ENCODE results near the gene KIF26A. TPM values are rescaled to one million over a fixed set of nuclear protein-coding genes. Genes with fewer than 3 reads are reported as not detected.
"Not testable (repeated sequence)": the region's sequence is repeated elsewhere in the genome, so short reads cannot be mapped to it uniquely, and the experiment has no call there.

The KIF26A gene
- total RNA-seq, 2 experiments from 2014 or later, result 0.21 to 0.28 TPM

- H3K4me3 Mint-ChIP-seq, result no peak overlapping the region
- no peak for DNase-seq
These were observed 84.1 kb downstream of the KIF26A start for GRCh38 chr14:104222396-104223036.

DNA sequence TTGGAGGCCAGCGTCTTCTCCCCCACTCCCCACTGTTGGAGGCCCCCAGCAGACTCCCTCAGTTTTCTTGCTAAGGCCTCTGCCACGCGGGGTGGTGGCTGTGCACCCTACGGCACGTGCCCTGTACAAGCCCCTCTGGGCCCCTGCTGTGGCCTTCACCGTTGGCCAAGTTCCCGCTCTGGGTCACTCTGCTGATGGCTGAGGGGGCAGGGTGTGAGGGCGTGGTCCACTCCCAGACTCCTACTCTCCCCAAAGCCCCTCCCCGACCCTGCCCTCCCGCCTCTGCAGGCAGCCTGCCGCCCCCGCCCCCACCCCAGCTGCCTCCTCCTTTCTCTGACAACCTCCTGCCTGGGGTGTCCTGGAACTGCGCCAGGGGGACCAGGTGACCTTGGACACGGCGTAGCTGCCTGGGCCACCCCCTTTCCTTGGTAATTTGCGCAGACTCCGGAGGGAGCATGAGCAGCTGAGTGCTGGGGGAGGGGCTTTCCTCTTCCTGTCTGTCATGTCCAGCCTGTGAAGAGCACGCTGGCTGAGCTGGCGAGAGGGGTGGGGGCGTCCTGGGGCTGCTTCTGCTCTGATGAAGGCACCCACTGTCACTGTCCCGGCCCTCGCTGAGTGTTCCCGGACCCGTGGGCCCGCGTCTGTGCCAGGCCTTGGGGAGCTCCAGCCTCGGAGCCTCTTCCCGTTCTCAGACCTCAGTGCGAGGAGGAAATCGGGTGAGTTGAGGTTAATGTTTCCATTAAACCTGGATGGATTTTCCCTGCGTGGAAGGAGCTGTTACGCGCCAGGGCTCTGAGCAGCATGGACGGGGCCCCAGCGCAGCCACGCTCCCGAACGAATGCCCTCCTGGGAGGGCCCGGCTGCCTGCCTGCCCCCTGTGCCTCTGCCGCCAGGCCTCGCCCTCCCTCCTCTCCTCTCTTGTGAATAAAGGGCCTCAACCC is 85.0 kb downstream of the KIF26A start:
- no peaks in the 10 kb centered on the region for H3K9me3 Mint-ChIP-seq (ENCODE audit: low read depth)
- no peaks in the 10 kb centered on the region for H3K36me3 Mint-ChIP-seq (ENCODE audit: low read depth)
- no peak overlapping the region for H3K4me3 Mint-ChIP-seq
- ATAC-seq, result no peak
- H3K27ac Mint-ChIP-seq, result no peak overlapping the region
- POLR2A ChIA-PET, result no interaction called here
- no peak for DNase-seq
- H3K4me1 Mint-ChIP-seq, result peaks cover 17% of the 10 kb centered on the region
- H3K27me3 Mint-ChIP-seq, result peaks cover 12% of the 10 kb centered on the region
- intact Hi-C loops (cut with DNase I, micrococcal nuclease), result loop anchor here in 1 of 2 experiments (1.0 kb wide), 1 partner anchor 86 kb away; no protein-coding TSS in a partner anchor
- CTCF ChIA-PET, result interaction anchor here (0.7 kb wide), 2 partner anchors 140 to 333 kb away, joined by 3 read pairs; no protein-coding TSS in a partner anchor

More at GRCh38 chr14:104222396-104223036, 84.1 kb downstream of the KIF26A start:
- H3K27ac Mint-ChIP-seq, result no peak overlapping the region
- ChIA-PET POLR2A (no interaction called here), CTCF (interaction anchor here (0.6 kb wide), 1 partner anchor 47 kb away, joined by 4 read pairs; no protein-coding TSS in a partner anchor)
- H3K36me3 Mint-ChIP-seq (ENCODE audit: low read depth), result no peaks in the 10 kb centered on the region
- H3K4me1 Mint-ChIP-seq, result peaks cover 14% of the 10 kb centered on the region
- H3K27me3 Mint-ChIP-seq, result peaks cover 12% of the 10 kb centered on the region
- ATAC-seq, result no peak
- H3K9me3 Mint-ChIP-seq (ENCODE audit: low read depth), result no peaks in the 10 kb centered on the region
- intact Hi-C loops (cut with DNase I, micrococcal nuclease), result no loop called here

DNA sequence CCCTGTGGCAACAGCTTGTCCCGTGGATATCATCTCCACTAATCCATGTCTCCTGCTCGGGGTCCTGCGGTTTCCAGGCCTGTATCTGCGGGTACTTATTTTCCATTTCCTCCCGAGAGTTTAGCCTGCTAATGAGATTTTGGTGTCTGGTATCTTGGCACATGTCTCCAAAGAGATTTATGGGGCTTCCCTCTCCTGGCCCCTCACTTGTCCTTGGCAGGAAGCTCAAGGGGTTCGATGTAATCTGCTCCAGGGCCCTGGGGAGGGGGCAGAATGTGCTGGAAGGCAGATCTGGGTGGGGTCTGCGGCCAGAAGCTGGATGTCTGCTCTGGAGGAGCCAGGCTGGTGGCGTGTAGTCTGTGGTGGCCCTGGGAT is 85.7 kb downstream of the KIF26A start:
- ATAC-seq (no peak), DNase-seq (no peak)
- intact Hi-C loops (cut with DNase I, micrococcal nuclease), result loop anchor here in 1 of 2 experiments (1.0 kb wide), 1 partner anchor 87 kb away; no protein-coding TSS in a partner anchor
- Mint-ChIP-seq H3K4me1 (peaks cover 17% of the 10 kb centered on the region), H3K27ac (no peak overlapping the region), H3K4me3 (no peak overlapping the region), H3K36me3 (ENCODE audit: low read depth) (no peaks in the 10 kb centered on the region), H3K27me3 (peaks cover 12% of the 10 kb centered on the region), H3K9me3 (ENCODE audit: low read depth) (no peaks in the 10 kb centered on the region)
- ChIA-PET POLR2A (no interaction called here), CTCF (interaction anchor here (0.7 kb wide), 1 partner anchor 139 kb away, joined by 3 read pairs; no protein-coding TSS in a partner anchor)

DNA sequence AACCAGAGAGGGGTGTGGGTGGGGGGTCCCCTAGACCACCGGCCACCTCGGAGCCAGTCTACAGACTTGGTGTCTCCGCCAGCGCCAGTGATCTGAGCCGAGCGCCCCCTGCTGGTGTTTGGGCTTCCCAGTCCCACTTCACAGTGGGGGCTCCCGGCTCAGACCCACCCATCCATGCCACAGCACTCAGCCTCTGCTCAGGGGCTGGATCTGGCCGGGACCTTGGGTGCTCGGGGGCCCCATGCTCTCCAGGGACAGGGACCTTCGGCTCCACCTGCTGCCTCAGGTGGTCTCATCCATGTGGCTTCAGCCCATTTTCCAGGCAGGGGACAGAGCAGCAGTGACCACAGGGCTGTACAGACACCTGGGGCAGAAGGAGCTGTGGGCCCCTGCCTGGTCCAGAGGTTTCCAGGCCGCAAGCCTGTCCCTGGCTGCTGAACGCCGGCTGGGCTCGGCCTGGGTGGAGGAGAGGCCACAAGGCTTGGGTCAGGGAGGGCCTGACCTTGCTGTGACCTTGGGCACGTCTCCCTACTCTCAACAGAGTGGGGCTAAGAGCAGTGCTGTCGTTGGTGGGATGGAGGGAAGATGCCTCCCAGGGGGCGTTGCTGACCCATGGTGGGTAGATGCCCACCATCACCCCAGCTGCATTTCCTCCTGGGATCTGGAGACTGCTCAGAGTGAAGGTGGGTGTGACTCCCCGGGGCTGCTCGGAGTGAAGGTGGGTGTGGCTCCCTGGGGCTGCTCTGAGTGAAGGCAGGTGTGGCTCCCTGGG is 86.3 kb downstream of the KIF26A start:
- POLR2A ChIA-PET, result no interaction called here
- H3K9me3 Mint-ChIP-seq (ENCODE audit: low read depth), result no peaks in the 10 kb centered on the region
- intact Hi-C loops (cut with DNase I, micrococcal nuclease), result loop anchor here in 1 of 2 experiments (1.0 to 5.0 kb wide), 2 partner anchors 87 to 118 kb away; no protein-coding TSS in a partner anchor
- no peak overlapping the region for H3K27ac Mint-ChIP-seq
- H3K36me3 Mint-ChIP-seq (ENCODE audit: low read depth), result no peaks in the 10 kb centered on the region
- DNase-seq, result peak; percentile 69
- H3K4me1 Mint-ChIP-seq, result peaks cover 17% of the 10 kb centered on the region
- peaks cover 12% of the 10 kb centered on the region for H3K27me3 Mint-ChIP-seq
- H3K4me3 Mint-ChIP-seq, result no peak overlapping the region
- CTCF ChIA-PET, result no interaction called here
- no peak for ATAC-seq

DNA sequence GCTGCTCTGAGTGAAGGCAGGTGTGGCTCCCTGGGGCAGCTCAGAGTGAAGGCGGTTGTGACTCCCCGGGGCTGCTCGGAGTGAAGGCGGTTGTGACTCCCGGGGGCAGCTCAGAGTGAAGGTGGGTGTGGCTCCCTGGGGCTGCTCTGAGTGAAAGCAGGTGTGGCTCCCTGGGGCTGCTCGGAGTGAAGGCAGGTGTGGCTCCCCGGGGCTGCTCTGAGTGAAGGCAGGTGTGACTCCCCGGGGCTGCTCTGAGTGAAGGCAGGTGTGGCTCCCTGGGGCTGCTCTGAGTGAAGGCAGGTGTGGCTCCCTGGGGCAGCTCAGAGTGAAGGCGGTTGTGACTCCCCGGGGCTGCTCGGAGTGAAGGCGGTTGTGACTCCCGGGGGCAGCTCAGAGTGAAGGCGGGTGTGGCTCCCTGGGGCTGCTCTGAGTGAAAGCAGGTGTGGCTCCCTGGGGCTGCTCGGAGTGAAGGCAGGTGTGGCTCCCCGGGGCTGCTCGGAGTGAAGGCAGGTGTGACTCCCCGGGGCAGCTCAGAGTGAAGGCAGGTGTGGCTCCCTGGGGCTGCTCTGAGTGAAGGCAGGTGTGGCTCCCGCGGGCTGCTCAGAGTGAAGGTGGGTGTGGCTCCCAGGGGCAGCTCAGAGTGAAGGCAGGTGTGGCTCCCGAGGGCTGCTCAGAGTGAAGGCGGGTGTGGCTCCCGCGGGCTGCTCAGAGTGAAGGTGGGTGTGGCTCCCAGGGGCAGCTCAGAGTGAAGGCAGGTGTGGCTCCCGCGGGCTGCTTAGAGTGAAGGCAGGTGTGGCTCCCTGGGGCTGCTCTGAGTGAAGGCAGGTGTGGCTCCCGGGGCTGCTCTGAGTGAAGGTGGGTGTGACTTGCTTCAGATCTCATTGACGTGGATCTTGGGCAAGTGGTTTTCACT is 87.1 kb downstream of the KIF26A start:
- H3K27me3 Mint-ChIP-seq, result peaks cover 12% of the 10 kb centered on the region
- CTCF ChIA-PET; H3K36me3 Mint-ChIP-seq (ENCODE audit: low read depth); POLR2A ChIA-PET; H3K9me3 Mint-ChIP-seq (ENCODE audit: low read depth); H3K4me3 Mint-ChIP-seq; DNase-seq; ATAC-seq; H3K27ac Mint-ChIP-seq: not testable (repeated sequence)
- intact Hi-C loops (cut with DNase I, micrococcal nuclease), result loop anchor here in 1 of 2 experiments (5.0 kb wide), 1 partner anchor 117 kb away; no protein-coding TSS in a partner anchor
- peaks cover 17% of the 10 kb centered on the region for H3K4me1 Mint-ChIP-seq

DNA sequence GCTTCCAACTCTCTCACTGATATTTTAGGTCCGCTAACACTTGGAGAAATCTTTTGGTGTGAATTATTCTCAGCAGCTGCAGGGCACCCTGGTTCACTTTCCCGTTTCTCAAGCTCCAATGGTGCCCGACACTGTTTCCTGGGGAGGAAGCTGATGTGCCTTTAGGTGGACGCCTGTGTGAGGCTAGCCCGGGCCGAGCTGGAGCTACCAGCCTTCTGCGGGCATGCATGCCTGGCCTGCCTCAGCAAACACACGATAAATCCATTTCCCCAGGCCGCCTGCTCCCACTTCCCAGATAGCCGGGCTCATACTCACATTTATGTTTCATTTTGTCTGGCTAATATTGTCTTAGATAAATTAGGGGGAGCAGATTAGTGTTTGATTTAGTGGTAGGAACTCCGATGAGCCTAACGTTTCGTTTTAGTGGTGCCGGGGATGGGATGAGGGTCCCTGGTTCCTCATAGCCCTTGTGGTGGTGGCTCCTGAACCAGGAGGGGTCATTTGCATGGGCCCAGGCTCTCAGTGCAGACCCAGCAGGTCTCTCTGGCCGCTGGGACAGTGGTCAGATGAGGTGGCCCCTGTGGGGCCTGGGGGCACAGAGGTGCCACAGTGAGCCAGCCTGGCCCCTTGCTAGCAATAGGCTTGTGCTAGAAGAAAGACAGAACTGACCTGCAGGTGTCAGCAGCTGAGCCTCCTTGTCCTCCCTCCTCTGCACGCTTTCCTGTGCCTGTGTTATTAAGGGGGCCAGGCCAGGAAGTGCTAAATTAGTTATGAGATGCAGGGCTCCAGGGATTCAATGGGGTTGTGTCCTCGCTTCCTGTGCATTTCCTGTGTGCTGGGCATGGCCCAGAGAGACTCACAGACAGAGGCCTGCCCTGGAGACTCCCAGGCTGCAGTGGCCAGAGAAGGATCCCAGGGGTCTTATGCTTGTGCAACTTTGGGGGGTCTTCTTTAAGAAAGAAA is 88.3 kb downstream of the KIF26A start:
- ChIA-PET POLR2A (no interaction called here), CTCF (interaction anchor here (0.6 to 0.7 kb wide), 2 partner anchors 210 to 312 kb away, joined by 3 read pairs; no protein-coding TSS in a partner anchor)
- Mint-ChIP-seq H3K27me3 (peaks cover 12% of the 10 kb centered on the region), H3K9me3 (ENCODE audit: low read depth) (no peaks in the 10 kb centered on the region), H3K4me1 (peaks cover 17% of the 10 kb centered on the region), H3K36me3 (ENCODE audit: low read depth) (no peaks in the 10 kb centered on the region), H3K27ac (no peak overlapping the region), H3K4me3 (no peak overlapping the region)
- intact Hi-C loops (cut with DNase I, micrococcal nuclease), result loop anchor here in 1 of 2 experiments (5.0 kb wide), 1 partner anchor 116 kb away; no protein-coding TSS in a partner anchor
- DNase-seq (no peak), ATAC-seq (no peak)

- H3K4me3 Mint-ChIP-seq, result no peak overlapping the region
These were observed 89.4 kb downstream of the KIF26A start for GRCh38 chr14:104227806-104228205.

GRCh38 chr14:104228221-104228620 is 89.8 kb downstream of the KIF26A start:
- Mint-ChIP-seq H3K36me3 (ENCODE audit: low read depth) (no peaks in the 10 kb centered on the region), H3K9me3 (ENCODE audit: low read depth) (peaks cover under 1% of the 10 kb centered on the region)
- CTCF ChIA-PET, result interaction anchor here (0.5 kb wide), 1 partner anchor 646 kb away, joined by 3 read pairs; no protein-coding TSS in a partner anchor

More at GRCh38 chr14:104227806-104228205, 89.4 kb downstream of the KIF26A start:
- POLR2A ChIA-PET, result no interaction called here
- no peaks in the 10 kb centered on the region for H3K9me3 Mint-ChIP-seq (ENCODE audit: low read depth)
- CTCF ChIA-PET, result interaction anchor here (0.5 to 0.6 kb wide), 2 partner anchors 209 to 647 kb away, joined by 3 read pairs; no protein-coding TSS in a partner anchor
- ATAC-seq, result peak; percentile 98
- H3K4me1 Mint-ChIP-seq, result peaks cover 17% of the 10 kb centered on the region
- peak overlapping the region; percentile 32 for H3K27ac Mint-ChIP-seq
- peak; percentile 66 for DNase-seq
- intact Hi-C loops (cut with DNase I, micrococcal nuclease), result loop anchor here in 1 of 2 experiments (5.0 kb wide), 1 partner anchor 114 kb away; no protein-coding TSS in a partner anchor
- no peaks in the 10 kb centered on the region for H3K36me3 Mint-ChIP-seq (ENCODE audit: low read depth)
- peaks cover 7% of the 10 kb centered on the region for H3K27me3 Mint-ChIP-seq

DNA sequence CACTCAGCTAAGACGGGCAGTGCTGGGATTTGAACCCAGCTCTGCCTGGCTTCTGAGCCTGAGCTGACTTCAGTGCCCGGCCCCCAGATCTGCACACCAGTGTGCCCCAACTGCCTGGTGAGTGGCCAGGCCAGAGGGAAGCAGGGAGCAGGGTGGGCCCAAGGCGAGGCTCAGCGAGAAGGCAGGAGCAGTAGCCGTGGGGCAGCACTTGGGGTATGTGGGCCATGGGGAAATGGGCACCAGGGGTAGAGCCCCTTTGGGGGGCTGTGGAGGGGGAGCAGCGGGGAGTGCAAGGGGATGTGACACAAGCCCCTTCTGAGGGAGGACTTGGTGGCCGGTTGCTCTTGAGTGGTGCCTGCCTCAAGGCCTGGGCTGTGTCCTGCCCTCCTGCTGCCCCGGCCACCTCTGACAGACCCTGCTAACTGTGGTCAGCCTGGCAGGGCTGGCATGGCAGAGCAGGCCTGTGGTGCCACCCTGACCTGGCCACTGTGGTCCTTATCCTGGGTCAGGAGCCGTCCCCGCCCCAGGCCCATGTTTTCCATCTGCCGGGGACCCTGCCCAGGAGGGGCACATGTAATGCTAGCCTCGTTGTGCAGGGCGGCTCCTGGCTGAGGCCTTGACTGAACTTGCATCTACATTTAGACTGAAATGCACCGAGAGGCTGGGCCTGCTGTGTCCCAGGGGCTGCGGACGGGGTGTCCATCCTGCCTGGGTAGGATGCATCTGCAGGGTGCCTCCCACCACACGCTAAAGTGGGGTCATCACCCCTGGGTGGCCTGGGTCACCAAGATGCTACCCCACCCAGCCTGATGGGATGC is 90.5 kb downstream of the KIF26A start:
- Mint-ChIP-seq H3K27ac (no peak overlapping the region), H3K9me3 (ENCODE audit: low read depth) (peaks cover 7% of the 10 kb centered on the region), H3K4me3 (no peak overlapping the region), H3K27me3 (peaks cover 6% of the 10 kb centered on the region), H3K4me1 (peaks cover 17% of the 10 kb centered on the region), H3K36me3 (ENCODE audit: low read depth) (no peaks in the 10 kb centered on the region)
- CTCF ChIA-PET, result no interaction called here
- ATAC-seq (no peak), DNase-seq (no peak)
- POLR2A ChIA-PET, result no interaction called here
- intact Hi-C loops (cut with DNase I, micrococcal nuclease), result loop anchor here in 1 of 2 experiments (5.0 kb wide), 1 partner anchor 113 kb away; no protein-coding TSS in a partner anchor

More at GRCh38 chr14:104228221-104228620, 89.8 kb downstream of the KIF26A start:
- POLR2A ChIA-PET, result no interaction called here
- intact Hi-C loops (cut with DNase I, micrococcal nuclease), result loop anchor here in 1 of 2 experiments (5.0 kb wide), 1 partner anchor 114 kb away; no protein-coding TSS in a partner anchor
- H3K4me3 Mint-ChIP-seq, result no peak overlapping the region
- peak overlapping the region; percentile 32 for H3K27ac Mint-ChIP-seq
- ATAC-seq (no peak), DNase-seq (no peak)
- H3K4me1 Mint-ChIP-seq, result peaks cover 17% of the 10 kb centered on the region
- H3K27me3 Mint-ChIP-seq, result peaks cover 7% of the 10 kb centered on the region

All from activated CD4-positive, alpha-beta T cell treated with anti-CD3 and anti-CD28 coated beads for 36 hours (primary cell).